HG02588 (cell line): ENCODE measurements around the gene IDH3G.
"Not testable (repeated sequence)": the region's sequence is repeated elsewhere in the genome, so short reads cannot be mapped to it uniquely, and the experiment has no call there.

Experiments
- ATAC-seq: cut with Tn5 transposase; IDR thresholded peaks from one replicate; pipeline ENCODE4 v1.9.1; 2021; ENCODE audit warnings: mild to moderate bottlenecking, moderate library complexity; ENCODE audit not compliant: unreplicated experiment

Gene IDH3G

DNA sequence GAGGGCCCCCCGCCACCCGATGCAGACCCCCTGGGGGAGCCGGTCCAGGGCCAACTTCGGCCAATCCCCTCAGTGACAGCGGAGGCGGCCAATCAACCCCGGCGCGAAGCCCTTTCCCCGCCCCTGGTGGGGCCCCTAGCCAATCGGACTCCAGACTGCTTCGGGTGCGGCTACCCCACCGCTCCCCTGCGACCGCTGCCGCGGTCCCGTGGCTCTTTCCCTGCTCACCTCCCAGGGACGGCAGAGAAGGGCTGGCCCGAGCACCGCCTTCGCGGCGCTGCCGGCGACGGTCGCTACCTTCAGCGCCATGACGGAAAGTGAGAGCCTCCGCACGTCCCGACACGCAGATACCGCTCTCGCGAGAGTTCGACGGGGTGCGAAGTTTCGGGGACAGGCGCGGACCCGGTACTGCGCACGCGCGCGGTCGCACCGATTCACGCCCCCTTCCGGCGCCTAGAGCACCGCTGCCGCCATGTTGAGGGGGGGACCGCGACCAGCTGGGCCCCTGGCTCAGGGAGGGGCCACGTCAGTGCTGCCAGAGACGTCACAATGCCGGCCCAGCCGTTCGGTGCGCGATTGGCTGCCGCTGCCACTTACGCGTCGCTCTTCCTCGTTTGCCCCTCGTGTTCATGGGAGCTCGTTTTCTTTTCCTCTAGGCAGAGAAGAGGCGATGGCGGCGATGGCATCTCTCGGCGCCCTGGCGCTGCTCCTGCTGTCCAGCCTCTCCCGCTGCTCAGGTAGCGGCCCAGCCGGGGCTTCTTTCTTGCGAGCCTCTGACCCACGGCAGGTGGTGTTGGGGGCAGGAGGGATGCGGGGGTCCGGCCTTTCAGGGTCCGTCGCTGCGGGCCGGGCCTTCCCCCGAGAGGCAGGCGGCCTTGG is at the start of gene IDH3G, which contains the start of gene SSR4:
Gene IDH3G (minus strand): TSS at position 358 of the 879 bp plus-strand sequence. CDS start 49 bp downstream, at position 309.
Gene SSR4 (plus strand): TSS at position 651 of the 879 bp plus-strand sequence. CDS start 20 bp downstream, at position 671.
- peak; percentile 88 for ATAC-seq

DNA sequence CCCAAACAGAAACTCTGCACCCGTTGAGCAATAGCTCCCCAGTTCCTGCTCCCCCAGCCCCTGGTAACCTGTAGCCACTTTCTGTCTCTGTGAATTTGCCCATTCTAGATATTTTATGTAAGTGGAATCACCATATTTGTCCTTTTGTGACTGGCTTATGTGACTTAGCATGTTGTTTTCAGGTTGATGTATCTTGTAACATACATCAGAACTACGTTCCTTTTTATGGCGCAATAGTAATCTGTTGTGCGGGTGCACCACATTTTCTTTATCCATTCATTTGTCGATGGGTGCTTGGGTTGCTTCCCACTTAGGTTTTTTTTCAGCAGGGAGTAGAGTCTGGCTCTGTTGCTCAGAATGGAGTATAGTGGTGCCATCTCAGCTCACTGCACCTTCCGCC is 42.7 kb upstream of the IDH3G start:
- no peak for ATAC-seq

- ATAC-seq, result no peak
Measured at GRCh38 chrX:153832728-153833127, 38.6 kb upstream of the IDH3G start.

GRCh38 chrX:153831429-153832150 is 37.4 kb upstream of the IDH3G start:
- ATAC-seq, result no peak

DNA sequence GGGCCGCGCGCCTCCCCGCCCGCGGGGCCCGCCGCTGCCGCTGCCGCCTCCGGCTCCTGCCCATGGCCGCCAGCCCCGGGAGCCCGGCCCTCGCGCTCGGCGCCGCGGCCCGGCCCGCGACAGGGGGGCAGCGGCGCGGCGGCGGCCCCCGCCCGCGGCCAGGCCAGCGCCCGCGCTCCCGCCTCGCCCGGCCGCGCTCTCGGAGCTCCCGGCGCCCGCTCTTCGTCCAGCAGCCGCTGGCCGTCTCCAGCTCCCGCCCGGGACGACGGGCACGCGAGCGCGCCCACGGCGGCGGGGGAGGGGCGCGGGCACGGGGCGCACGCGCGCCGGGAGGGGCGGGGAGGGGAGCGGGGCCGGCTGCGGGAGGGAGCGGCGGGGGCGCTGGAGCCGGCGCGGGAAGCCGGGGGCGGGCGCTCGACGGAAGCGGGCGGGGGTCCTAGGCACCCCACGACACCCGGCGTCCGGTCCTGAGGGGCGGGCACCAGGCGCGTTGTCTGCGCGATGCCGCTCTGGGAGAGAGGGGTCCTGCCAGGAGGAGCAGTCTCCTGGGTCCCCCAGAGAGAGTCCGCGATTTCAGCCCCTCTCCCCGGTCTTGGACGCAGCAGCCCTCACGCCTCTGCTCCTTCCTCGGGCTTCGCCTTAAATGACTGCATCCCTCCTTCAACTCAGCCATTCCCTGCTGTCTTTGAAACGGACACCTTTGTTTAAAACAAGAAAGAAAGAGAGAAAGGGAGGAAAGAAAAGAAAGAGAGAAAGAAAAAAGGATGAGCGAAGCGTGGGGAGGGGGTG is 36.7 kb upstream of the IDH3G start:
- no peak for ATAC-seq

GRCh38 chrX:153829799-153830639 is 35.8 kb upstream of the IDH3G start, which contains the start of gene PDZD4:
PDZD4 (minus strand) TSS chrX:153830544; CDS start chrX:153830298, 246 bp downstream.
- ATAC-seq, result no peak

- no peak for ATAC-seq
Measured at GRCh38 chrX:153829549-153829798, 35.3 kb upstream of the IDH3G start.

- ATAC-seq, result no peak
Measured at GRCh38 chrX:153828723-153829548, 34.8 kb upstream of the IDH3G start.

GRCh38 chrX:153828308-153828707 is 34.1 kb upstream of the IDH3G start:
- ATAC-seq, result no peak

GRCh38 chrX:153827903-153828302 is 33.7 kb upstream of the IDH3G start:
- no peak for ATAC-seq

DNA sequence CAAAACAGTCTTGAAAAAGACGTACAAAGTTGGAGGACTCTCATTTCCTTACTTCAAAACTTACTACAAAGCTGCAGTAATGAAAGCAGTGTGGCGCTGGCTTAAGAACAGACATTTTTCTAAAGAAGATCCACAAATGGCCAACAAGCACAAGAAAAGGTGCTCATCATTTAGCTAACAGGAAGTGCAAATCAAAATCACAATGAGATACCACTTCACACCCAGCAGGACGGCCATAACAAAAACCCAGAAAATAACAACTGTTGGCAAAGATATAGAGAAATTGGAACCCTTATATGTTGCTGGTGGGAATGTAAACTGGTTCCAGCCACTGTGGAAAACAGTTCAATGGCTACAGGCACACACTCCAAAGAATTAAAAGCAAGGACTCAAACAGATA is 32.8 kb upstream of the IDH3G start:
- no peak for ATAC-seq

- ATAC-seq, result no peak
Measured at GRCh38 chrX:153825042-153825441, 30.9 kb upstream of the IDH3G start.

- no peak for ATAC-seq
Measured at GRCh38 chrX:153824348-153824747, 30.2 kb upstream of the IDH3G start.

DNA sequence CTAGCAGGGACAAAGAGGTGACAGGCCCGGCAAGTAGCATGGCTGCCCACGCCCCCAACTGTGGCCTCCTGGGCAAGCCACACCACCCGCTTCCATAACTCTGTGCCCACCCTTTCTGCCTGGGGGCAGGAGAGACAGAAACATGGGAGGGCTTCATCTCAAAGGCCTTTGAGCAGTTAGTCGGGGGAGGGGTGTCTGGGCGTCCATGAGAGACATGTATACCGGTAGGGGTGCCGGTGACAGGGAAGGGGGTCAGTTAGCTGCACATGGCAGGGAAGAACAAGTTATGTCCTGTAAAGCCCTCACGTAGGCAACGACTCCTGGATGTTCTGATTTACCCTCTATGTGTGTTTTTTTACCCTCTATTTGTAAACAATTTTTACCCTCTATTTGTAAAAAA is 26.9 kb upstream of the IDH3G start:
- ATAC-seq, result no peak

GRCh38 chrX:153820601-153821000 is 26.4 kb upstream of the IDH3G start:
- no peak for ATAC-seq

DNA sequence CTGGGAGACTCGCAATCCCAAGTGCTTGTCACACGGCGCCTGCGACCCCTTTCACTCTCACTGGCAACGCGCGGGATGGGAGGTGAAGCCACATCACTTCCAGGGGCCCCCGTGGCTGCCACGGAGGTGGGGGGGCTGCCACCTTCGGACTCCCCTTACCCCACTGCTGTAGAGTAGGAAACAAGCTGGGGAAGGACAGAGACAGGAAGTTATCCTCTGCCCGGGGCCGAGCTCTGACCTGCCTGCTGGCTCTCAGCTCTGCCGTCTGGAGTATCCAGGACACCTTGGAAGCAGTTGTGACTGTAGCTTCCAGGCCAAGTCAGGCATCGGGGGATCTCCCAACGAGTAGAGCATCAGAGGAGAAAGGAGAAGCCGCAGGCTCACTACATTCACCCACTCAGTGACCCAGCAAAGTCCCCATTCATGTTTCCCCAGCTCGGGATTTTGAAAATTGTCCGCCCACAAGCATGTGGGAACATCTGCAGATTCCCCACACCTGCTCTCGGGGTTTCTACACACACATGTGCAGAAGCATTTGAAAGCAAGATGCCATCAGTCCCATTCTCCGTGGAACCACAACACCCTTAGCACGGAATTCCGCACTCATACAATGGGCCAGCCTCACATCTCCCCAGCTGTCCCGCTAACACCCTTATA is 25.3 kb upstream of the IDH3G start:
- ATAC-seq, result no peak

DNA sequence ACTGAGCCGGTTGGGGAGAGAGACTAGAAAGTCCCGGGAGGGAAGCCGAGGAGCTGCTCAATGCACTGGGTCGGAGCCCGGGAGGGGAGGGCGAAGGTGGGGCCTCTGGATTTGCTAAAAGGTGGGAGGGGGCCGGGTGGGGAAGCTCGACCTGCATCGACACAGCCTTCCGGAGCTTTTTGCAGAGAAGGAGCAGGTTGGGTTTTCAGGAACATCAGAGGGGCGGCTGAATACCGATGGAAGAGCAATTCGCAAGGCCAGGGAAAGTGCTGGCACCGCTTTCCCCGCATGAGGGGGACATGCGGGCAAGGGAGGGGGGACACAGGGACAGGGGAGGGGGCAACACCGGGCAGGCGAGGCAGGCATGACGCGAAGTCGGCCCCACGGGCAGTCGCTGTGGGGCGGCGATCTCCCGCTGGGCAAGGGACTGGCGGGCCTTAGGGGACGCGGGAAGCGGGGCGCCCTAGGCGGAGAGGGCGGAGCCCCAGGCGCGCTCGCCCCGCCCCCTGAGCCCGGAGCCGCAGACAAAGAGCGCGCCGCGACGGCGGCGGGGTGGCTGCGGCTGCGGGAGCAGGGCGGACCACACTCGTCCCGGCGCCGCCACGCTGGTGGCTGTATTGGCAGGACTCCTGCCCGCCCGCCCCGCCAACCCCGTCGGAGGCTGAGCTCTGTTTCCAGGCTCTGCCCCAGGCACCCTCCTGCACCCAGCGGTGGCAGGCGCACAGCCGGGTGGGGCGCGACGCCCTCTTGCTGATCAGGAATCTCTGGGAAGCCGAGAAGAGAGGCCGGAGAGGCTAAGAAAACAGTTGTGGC is 24.6 kb upstream of the IDH3G start:
- ATAC-seq, result no peak

GRCh38 chrX:153818064-153818463 is 23.9 kb upstream of the IDH3G start:
- ATAC-seq, result not testable (repeated sequence)
